GM15510 (cell line): ENCODE measurements around the gene CEP97.

Experiments
- POLR2A ChIP-seq: IDR thresholded peaks from 3 replicates; pipeline ENCODE4 v1.6.1; 2011; ENCODE audit warnings: borderline replicate concordance; ENCODE audit not compliant: insufficient read length; ENCODE audit errors: extremely low read depth

Gene CEP97

DNA sequence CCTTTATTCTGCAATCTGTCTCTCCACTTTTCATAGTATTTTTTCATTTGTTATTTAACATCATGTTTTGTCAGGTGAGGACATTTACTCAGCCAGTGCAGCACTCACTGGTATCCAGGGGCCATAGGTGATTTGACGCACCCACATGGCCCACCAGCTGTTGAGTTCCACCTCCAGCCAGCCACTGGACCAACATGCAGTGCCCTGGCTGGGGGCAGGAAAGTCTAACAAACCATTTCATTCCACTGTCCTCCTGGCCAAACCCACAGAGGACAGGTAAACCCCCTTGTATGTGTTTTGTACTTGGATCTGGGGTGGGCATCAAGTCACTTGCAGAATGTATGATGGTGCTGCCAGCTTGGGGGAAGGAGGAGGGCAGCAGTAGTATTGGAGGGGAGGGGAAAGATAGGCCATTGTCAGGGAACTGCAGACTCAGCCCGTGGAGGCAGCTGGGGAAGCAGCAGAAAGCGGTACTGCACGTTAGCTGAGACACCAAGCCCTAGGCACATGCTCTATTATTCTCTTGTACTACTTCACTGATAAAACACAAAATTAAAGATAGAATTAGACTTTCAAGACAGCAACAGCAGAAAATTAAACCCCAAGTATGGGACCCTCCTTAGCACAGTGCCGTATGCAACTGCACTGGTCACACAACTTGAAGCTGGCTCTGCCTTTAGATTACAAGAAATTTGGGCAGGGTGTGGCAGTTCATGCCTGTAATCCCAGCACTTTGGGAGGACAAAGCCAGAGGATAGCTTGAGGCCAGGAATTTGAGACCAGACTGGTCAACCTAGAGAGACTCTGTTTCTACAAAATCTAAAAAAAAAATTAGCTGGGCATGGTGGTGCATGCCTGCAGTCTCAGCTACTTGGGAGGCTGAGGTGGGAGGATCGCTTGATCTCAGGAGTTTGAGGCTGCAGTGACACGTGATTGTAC is 22.4 kb upstream of the CEP97 start:
- no peak for TF ChIP-seq POLR2A

DNA sequence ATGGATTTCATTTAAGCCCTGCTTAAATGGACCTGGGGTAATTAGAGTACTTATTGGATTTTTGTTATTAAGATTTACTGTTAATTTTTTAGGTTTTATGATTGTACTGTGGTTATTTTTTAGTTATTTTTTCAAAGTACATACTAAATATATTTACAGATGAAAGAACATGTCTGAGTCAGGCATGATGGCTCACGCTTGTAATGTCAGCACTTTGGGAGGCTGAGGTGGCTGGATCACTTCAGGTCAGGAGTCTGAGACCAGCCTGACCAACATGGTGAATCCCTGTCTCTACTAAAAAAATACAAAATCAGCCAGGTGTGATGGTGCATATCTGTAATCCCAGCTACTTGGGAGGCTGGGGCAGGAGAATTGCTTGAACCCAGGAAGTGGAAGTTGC is 21.7 kb upstream of the CEP97 start:
- no peak for TF ChIP-seq POLR2A

DNA sequence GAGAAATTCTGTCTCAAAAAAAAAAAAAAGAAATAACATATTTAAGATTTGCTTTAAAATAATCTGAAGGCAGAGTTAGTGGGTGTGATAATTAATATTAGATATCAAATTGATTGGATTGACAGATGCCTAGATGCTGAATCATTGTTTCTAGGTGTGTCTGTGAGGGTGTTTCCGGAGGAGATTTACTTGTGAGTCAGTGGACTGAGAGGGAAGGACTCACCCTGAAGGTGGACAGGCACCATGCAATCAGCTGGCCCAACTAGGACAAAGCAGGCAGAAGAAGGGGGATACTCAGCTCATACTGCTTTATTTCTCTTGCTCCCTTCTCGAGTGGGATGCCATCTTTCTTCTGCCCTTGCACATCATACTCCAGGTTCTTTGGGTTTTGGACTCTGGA is 21.2 kb upstream of the CEP97 start:
- no peak for TF ChIP-seq POLR2A

DNA sequence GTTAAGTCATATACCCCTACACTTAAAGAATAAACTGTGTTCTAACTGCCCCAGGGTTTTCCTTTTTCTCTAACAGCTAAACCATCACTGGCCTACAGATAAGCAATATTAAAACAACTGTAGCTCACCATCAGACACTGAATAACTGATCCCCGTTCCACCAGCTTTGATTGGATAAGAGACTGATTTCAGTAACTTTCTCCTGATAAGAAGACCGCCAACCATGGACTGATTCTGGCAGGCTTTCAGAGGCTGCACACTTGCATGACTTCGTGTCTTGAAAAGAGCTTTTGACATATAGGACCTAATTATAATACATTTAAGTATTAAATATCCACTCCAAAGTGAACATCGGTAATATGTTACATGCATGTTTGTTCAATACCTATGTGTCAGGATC is 15.3 kb upstream of the CEP97 start:
- no peak for TF ChIP-seq POLR2A

DNA sequence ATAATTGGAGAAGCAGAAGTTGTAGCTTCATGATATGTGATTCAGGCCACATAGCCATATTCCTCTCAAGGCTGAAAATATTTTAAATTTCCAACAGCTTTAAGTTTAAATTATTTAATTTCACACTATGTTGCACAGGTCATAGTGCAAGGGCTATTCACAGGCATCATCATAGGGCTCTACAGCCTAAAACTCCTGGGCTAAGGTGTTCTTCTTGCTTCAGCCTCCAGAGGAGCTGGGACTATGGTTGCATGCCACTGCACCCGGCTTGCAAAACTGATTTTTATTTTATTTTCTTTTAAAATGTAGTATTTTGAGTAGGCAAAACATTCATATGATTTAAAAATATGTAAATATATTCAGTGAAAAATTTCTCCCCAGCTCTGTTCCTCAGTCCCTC is 6.0 kb upstream of the CEP97 start:
- no peak for TF ChIP-seq POLR2A

DNA sequence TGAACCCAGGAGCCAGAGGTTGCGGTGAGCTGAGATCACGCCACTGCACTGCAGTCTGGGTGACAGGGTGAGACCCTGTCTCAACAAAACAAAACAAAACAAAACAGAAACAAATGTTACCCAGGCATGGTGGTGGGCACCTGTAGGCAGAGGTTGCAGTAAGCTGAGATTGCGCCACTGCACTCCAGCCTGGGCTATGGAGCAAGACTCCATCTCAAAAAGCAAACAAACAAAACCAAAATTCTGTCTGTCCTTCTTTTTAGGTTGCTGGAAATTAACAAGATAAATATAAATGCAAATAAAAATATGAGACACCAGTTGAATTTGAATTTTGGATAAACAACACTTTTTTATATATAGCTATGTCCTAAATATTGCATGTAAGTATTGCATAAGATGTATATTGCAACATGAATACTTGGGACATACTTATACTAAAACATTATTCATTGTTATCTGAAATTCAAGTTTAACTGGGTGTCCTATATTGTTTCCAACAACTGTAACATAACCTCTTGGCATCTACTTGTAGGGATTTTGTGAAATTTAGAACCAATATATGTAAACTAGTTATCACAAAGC is 4.7 kb upstream of the CEP97 start:
- no peak for TF ChIP-seq POLR2A

DNA sequence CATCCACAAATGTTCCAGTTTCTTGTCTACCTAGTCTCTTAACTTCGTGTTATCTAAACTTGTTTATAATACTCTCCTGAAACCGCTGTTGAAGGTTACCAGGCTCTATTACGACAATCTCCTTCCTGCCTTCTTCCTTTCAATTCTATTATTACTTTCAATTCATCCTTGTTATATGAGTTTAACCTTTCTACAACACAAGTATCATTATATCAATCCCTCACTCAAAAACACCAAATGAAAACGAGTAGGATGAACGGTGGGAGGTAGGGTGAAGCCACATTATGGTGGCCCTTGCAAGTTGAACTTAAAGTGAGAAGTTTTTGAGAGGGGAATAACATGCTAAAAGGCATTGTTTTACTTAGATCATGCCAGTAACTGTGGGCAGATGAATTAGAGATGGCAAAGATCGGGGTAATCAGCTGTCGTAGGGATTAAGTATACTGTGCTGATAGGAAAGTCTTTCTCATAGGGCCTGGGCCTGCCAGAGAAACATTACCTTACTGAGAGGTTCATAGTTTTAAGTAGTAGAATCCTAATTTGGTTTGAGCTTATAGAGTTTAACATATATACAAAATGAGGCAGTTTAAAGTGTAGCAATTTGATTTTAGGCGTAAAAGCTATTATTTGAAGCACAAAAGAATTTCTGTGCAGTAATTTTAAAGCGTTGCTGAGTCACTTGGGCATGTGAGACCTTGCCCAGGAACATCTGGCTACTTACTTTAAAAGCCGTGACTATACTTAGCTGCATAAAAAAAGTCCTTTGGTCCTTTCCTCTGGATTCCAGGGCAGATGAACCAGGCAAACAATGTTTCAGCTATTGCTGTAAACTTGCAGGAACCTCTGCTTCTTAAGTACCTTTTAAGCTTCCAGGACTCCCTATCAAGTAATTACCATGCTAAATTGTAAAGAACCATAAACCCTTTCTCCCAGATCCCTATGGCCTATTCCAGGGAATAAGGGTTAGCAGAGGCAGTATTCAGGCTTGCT is 3.3 kb upstream of the CEP97 start:
- no peak for TF ChIP-seq POLR2A

DNA sequence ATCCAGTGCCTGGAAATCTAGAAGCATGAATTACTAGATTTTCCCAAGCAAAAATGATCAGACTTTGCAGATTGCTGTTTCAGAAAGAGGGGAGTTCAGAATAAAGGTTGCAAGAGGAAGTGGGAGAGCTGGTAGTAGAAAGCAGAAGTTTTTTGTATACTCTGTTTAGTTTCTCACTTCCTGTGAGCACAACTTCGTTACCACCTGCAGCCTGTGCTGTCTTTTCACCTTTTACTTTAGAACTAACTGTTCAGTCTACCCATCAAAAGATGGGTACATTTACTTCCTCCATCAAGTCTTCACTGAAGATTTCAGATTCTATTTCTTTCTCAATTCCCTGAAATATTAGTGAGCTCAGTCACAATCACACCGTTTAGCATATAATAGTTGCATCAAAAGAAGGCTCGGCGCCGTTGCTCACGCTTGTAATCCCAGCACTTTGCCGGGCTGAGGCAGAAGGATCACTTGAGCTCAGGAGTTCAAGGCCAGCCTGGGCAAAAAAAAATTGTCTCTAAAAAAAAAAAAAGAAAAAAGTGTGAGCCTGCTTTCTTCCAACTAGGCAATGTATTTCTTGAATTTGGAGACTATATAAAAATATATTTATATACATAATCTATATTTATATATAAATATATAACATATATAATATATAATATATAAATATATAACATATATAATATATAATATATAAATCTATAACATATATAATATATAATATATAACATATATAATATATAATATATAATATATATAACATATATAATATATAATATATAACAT is 1.8 kb upstream of the CEP97 start:
- TF ChIP-seq POLR2A = no peak

DNA sequence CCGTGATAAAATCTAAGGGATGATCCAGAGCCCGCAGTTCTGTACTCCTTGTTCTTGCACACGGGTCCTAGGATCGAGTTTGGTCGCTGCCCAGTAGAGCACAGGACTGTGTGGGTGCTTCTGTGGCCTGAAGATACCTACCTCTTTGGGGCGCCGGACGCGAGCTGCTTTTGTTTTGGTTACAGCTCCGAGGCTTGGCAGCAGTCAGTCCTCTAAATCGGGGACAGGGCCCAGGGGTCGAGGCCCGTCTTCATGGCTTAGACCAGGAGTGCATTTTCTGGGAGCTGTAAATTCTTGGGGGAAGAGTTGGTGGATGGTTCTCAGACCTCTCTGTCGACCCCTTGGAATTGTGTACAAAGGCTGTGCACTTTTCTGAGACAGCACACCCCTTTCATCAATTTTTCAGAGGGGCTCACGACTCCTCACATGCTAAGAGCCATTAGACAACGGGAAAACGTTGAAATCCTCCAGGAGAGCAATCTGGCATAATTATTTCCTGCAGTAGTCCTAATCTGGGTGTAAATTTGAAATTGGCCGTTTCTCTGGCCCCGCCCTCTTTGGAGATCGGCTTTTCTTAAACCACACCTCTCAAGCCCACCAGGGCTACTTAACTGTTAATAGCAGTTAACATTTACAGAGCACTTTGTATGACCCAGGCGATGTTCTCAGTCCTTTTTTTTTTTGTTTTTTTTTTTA is 928 bp downstream of the CEP97 start:
- no peak for TF ChIP-seq POLR2A

DNA sequence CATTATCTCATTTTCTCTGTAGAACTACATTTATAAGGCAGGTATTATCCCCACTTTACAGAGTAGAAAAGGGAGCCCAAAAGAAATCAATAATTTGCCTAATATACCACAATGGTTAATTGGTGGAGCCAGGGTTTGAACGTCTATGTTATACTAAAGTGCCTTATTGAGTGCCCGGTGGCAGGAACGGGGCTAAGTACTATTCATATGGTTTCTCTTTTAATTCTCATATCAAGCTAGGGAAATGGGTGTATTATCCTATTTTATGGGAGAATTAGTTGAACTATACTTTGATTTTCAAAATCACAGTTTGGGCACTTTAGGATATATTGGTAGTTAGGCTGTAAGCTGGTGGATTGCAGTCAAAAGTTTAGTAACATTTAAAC is 1.5 kb downstream of the CEP97 start:
- TF ChIP-seq POLR2A = no peak

DNA sequence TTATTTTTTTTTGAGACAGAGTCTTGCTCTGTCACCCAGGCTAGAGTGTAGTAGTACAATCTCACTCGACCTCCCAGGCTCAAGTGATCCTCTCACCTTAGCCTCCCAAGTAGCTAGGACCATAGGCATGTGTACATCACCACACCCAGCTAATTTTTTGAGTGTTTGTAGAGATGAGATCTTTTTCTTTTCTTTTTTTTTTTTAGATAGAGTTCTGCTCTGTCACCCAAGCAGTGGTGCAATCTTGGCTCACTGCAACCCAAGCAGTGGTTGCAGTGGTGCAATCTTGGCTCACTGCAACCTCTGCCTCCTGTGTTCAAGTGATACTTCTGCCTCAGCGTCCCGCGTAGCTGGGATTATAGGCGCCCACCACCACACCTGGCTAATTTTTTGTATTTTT is 5.2 kb downstream of the CEP97 start:
- TF ChIP-seq POLR2A = no peak

DNA sequence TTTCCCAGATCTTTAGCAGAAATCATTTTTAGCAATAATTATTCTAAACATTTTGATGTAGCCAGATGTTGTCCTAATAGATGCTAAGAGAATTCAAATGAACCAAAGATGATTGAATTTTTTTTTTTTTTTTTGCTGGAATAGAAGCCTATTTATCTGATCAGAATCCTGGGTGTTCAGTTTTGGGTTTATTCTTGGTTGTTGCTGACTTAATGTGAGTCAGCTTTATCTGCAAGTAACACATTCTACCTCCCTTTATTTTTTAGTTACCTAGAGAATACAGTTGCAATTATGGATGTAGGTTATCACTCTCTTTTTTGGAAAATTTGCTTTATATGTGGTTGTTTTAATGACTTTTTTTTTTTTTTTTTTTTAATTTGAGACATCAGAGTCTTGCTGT is 6.4 kb downstream of the CEP97 start:
- TF ChIP-seq POLR2A = no peak

DNA sequence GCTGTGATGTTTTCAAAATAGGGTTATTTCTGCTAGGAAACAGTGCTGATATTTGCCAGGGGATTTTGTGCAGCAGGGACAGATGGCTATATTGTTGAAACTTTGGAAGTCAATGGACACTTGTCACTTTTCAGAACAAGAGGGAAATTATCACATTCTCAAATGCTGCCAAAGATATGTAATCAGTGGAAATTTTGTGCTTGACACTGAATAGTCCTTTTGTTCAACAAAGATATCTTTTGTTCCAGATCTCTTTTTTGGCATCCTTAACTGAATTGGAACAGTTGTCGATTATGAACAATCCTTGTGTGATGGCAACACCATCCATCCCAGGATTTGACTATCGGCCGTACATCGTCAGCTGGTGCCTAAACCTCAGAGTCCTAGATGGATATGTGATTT is 7.8 kb downstream of the CEP97 start:
- TF ChIP-seq POLR2A = no peak

DNA sequence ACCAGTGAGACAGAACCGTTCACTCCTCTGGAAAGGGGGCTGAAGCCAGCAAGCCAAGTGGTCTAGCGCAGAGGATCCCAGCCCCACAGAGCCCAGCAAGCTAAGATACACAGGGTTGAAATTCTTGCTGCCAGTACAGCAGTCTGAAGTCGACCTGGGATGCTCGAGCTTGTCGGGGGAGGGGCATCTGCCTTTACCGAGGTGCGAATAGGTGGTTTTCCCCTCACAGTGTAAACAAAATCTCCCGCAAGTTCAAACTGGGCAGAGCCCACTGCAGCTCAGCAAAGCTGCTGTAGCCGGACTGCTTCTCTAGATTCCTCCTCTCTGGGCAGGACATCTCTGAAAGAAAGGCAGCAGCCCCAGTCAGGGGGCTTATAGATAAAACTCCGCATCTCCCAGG is 11.4 kb downstream of the CEP97 start:
- no peak for TF ChIP-seq POLR2A
